Left lung (tissue), 10 donors: Measurements from ENCODE around the gene MRAP. TPM values are rescaled to one million over a fixed set of nuclear protein-coding genes. Genes with fewer than 3 reads are reported as not detected.

Experiments
- ATAC-seq: fragments of 200-7000 bp; cut with Tn5 transposase; one replicate; pipeline ENCODE4 v1.9.1; 2020; ENCODE audit warnings: moderate library complexity
- DNase-seq, 4 donors: peaks; one replicate each; pipeline ENCODE4 v3.0.0-alpha.2; 2013 to 2020
- H3K27ac ChIP-seq, 2 donors: fragments of 200-600 bp; sonication (generic) in 1 of 2; one replicate each; pipeline versions ENCODE4 v1.5.0 to v1.8.0; 2020 to 2021
- H3K27me3 ChIP-seq, 2 donors: fragments of 200-600 bp; sonication (generic) in 1 of 2; one replicate each; pipeline versions ENCODE4 v1.5.0 to v1.8.0; 2020 to 2021
- H3K36me3 ChIP-seq, 2 donors: fragments of 200-600 bp; sonication (generic) in 1 of 2; one replicate each; pipeline versions ENCODE4 v1.5.0 to v1.8.0; 2020 to 2021
- H3K4me1 ChIP-seq, 2 donors: fragments of 200-600 bp; one replicate each; pipeline ENCODE4 v1.8.0; 2021
- H3K4me3 ChIP-seq, 2 donors: fragments of 200-600 bp; sonication (generic) in 1 of 2; one replicate each; pipeline versions ENCODE4 v1.5.0 to v1.8.0; 2020 to 2021; ENCODE audit warnings: mild to moderate bottlenecking in 1 of 2
- H3K9me3 ChIP-seq, 2 donors: fragments of 200-600 bp; sonication (generic) in 1 of 2; one replicate each; pipeline versions ENCODE4 v1.5.0 to v1.8.0; 2020 to 2021
- CTCF ChIP-seq, 2 donors: fragments of 200-600 bp; sonication (generic) in 1 of 2; IDR thresholded peaks; one replicate each; pipeline versions ENCODE4 v1.5.0 to v1.8.0; 2021; ENCODE audit warnings: antibody characterized with exemption in 2 of 2
- intact Hi-C, 2 donors: fragments of 100-400 bp; cut with DNase I; formaldehyde crosslinking; loops; one replicate each; pipeline versions ENCODE4 v1.11.2 to v1.14.2; 2022
- polyA plus RNA-seq, 6 donors: library from polyadenylated mRNA; unstranded; fragments of 120-200 nt; gene quantifications; one replicate each; pipeline ENCODE4 v1.2.1, GENCODE V29; 2013; ENCODE audit not compliant: insufficient read length in 6 of 6
- total RNA-seq, 2 donors: library from RNA; stranded (reverse); fragmentation: NEBNext Ultra II Directional; extraction: Animal tissue kit (Norgen Biotek cat#: 25700); gene quantifications; one replicate each; pipeline ENCODE4 v1.2.1, GENCODE V29; 2021
- donor health status: DM: no; HTN: yes; CAD: no.
- donor health status: DM: no; HTN: no; CAD: no.

The MRAP gene
- total and polyA plus RNA-seq, 8 donors: 0.29 to 0.69 (median 0.38) TPM; not detected in 2

DNA sequence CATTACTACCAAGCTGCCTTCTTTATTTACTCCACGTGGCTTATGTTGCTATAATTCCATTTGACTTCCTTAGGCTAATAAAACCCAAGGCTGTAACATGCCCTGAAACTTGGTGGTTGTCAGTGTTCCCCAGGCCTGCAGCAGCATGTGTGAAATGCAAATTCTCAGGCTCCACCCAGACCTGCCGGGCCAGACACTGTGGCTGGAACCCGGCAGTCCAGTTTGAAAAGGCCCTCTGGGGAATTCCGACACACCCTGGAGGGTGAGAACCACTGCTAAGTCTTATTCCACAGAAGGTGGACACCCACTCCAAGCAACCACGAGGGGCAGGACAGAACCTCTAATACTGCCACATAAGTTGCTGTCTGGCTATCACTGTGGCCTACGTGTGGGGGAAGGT is 52.8 kb downstream of the MRAP start:
- no peaks in the 10 kb centered on the region for H3K9me3 ChIP-seq
- no peak for DNase-seq
- peaks cover 4 to 100% of the 10 kb centered on the region in 2 donors for H3K36me3 ChIP-seq
- no peak overlapping the region for H3K27ac ChIP-seq
- ATAC-seq: peak; percentile 38
- no peak overlapping the region for H3K4me3 ChIP-seq
- H3K27me3 ChIP-seq: no peaks in the 10 kb centered on the region
- no peak for TF ChIP-seq CTCF (IDR thresholded peaks at IDR 0.05)
- H3K4me1 ChIP-seq: no peaks in the 10 kb centered on the region
- intact Hi-C loops: no loop called here

DNA sequence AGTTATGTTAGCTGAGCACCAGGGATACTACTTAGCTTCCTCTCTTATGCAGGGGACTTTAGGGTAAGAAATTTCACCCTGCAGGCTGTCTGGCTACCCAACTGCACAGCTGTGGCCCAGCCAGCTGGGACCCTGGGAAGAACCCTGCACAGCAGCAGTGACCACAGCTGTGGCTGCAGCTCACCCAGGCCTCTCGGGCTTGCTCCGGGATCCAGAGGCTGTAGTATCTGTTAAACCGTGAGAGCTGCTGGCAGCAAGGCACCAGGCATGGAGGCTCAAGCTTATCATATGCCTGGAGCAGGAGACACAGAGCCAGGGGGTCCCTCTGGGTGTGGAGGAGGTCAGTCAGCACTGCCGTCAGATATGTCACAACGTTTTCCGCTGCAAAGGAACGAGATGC is 53.9 kb downstream of the MRAP start:
- DNase-seq (no peak), ATAC-seq (no peak)
- intact Hi-C loops: no loop called here
- H3K4me3 ChIP-seq: no peak overlapping the region
- H3K27me3 ChIP-seq: no peaks in the 10 kb centered on the region
- H3K4me1 ChIP-seq: no peaks in the 10 kb centered on the region
- H3K9me3 ChIP-seq: no peaks in the 10 kb centered on the region
- no peak overlapping the region for H3K27ac ChIP-seq
- H3K36me3 ChIP-seq: peaks cover 4 to 99% of the 10 kb centered on the region in 2 donors
- no peak for TF ChIP-seq CTCF (IDR thresholded peaks at IDR 0.05)

DNA sequence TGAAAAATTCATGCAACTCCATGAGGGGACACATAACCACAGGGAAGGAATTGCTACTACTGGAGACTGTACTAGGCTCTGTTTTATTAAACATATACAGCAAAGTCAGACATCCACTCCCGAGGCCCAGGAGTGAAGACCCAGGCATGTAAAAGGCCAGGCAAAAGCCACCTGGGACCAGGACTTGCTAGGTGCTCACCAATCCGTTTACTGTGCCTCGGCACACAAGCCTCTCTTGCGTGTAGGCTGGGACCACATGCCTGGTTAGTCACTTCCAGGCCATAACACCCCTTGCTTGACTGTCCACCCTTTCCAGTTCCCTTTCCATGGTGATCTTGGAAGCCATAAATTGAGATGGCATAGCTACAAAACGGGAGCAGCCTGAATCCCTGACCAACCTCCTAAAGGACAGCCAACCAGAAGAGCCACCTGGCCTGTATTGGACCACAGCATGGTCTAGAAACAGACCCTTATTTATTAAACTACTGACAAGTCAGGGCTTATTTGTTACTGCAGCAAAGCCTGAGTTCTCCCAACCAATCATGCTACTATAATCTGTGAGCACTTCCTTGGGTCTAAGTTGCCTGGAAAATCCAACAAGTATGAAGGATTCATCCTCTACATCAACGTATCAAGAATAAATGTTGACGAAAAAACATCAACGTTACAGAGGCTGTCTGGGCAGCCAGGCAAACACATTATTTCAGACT is 54.5 kb downstream of the MRAP start:
- Histone ChIP-seq H3K36me3 (peaks cover 4 to 99% of the 10 kb centered on the region in 2 donors), H3K4me3 (no peak overlapping the region), H3K9me3 (no peaks in the 10 kb centered on the region), H3K27ac (no peak overlapping the region), H3K4me1 (no peaks in the 10 kb centered on the region), H3K27me3 (no peaks in the 10 kb centered on the region)
- DNase-seq: no peak
- no peak for TF ChIP-seq CTCF (IDR thresholded peaks at IDR 0.05)
- no peak for ATAC-seq
- intact Hi-C loops: no loop called here

GRCh38 chr21:32356874-32357395 is 58.3 kb downstream of the MRAP start:
- Histone ChIP-seq H3K27me3 (no peaks in the 10 kb centered on the region), H3K36me3 (peaks cover 4 to 99% of the 10 kb centered on the region in 2 donors), H3K4me1 (no peaks in the 10 kb centered on the region), H3K4me3 (no peak overlapping the region), H3K9me3 (no peaks in the 10 kb centered on the region), H3K27ac (no peak overlapping the region)
- DNase-seq: no peak
- no peak for TF ChIP-seq CTCF (IDR thresholded peaks at IDR 0.05)
- no peak for ATAC-seq
- intact Hi-C loops: no loop called here

DNA sequence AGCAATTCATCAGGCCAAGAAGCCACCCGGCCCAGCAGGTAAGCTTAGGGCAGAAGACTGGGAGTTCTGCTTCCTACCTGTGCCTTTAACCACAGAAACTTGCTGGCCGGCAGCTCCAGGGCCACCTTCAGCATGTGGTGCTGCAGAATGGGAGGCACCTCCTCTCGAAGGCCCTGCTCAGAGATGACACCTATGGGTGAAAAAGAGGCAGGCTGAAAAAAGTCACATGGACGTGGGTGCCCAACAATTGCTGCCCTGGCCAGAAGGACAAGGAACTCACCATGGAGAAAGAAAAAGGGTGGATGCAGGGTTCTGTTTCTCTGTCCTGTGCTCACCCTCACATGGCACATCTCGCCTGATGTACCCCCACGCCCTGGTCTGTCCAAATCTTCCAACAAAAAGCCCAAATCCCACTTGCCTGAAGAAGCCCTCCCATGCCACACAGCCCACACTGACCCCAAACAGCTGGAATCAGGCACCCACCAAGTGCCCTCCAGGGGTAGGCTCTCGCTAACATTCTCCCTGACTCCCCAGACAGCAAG is 61.1 kb downstream of the MRAP start:
- no peak for ATAC-seq
- Histone ChIP-seq H3K27ac (no peak overlapping the region), H3K9me3 (no peaks in the 10 kb centered on the region), H3K27me3 (no peaks in the 10 kb centered on the region), H3K4me1 (no peaks in the 10 kb centered on the region), H3K4me3 (no peak overlapping the region), H3K36me3 (peaks cover 0 to 99% of the 10 kb centered on the region in 2 donors)
- intact Hi-C loops: no loop called here
- TF ChIP-seq CTCF (IDR thresholded peaks at IDR 0.05): no peak
- DNase-seq: no peak
